ENCODE measurements around the gene PNMA6F. TPM values are rescaled to one million over a fixed set of nuclear protein-coding genes. Genes with fewer than 3 reads are reported as not detected.

Gene PNMA6F
- total and polyA plus RNA-seq, 8 donors, result 0.12 TPM; not detected in 7

- WGBS, 2 donors, result 79 to 92% methylated on average over 3 of the region's 3 CpGs
- FAIRE-seq (no peak), DNase-seq (no peak), ATAC-seq (no peak)
- TF ChIP-seq CTCF (IDR thresholded peaks at IDR 0.05), result no peak
- peaks cover 0 to 6% (median 0%) of the 10 kb centered on the region in 4 donors for H3K27me3 ChIP-seq
- intact Hi-C loops (cut with DNase I), result no loop called here
- H3K9me3 ChIP-seq, result no peaks in the 10 kb centered on the region
- no peak overlapping the region for H3K4me3 ChIP-seq
- H3K36me3 ChIP-seq, result no peaks in the 10 kb centered on the region
- no peaks in the 10 kb centered on the region for H3K4me1 ChIP-seq
- H3K27ac ChIP-seq, result no peak overlapping the region
Measured at GRCh38 chrX:153366119-153366518, 44.6 kb upstream of the PNMA6F start.

GRCh38 chrX:153365670-153366069 lies 44.1 kb upstream of the PNMA6F start:
- WGBS, 2 donors, result 73 to 89% methylated on average over 4 of the region's 4 CpGs
- DNase-seq (no peak), FAIRE-seq (no peak), ATAC-seq (no peak)
- Histone ChIP-seq H3K4me3 (no peak overlapping the region), H3K36me3 (no peaks in the 10 kb centered on the region), H3K27me3 (peaks cover 0 to 6% (median 0%) of the 10 kb centered on the region in 4 donors), H3K4me1 (no peaks in the 10 kb centered on the region), H3K9me3 (no peaks in the 10 kb centered on the region), H3K27ac (no peak overlapping the region)
- TF ChIP-seq CTCF (IDR thresholded peaks at IDR 0.05), result no peak
- intact Hi-C loops (cut with DNase I), result no loop called here

GRCh38 chrX:153361781-153362397 lies 40.3 kb upstream of the PNMA6F start:
- no peak overlapping the region for H3K27ac ChIP-seq
- intact Hi-C loops (cut with DNase I), result no loop called here
- FAIRE-seq, result no peak

GRCh38 chrX:153357877-153358276 lies 36.3 kb upstream of the PNMA6F start:
- DNase-seq (no peak), ATAC-seq (no peak), FAIRE-seq (no peak)
- Histone ChIP-seq H3K4me1 (no peaks in the 10 kb centered on the region), H3K4me3 (no peak overlapping the region), H3K9me3 (no peaks in the 10 kb centered on the region), H3K27ac (no peak overlapping the region), H3K27me3 (no peaks in the 10 kb centered on the region), H3K36me3 (no peaks in the 10 kb centered on the region)
- WGBS, 2 donors, result 80 to 96% methylated on average over 1 of the region's 1 CpG
- TF ChIP-seq CTCF (IDR thresholded peaks at IDR 0.05), result no peak
- intact Hi-C loops (cut with DNase I), result no loop called here

More at GRCh38 chrX:153361781-153362397, 40.3 kb upstream of the PNMA6F start:
- ATAC-seq (peak in 1 of 4 donors; percentile 68), DNase-seq (no peak)
- TF ChIP-seq CTCF (IDR thresholded peaks at IDR 0.05), result no peak
- H3K9me3 ChIP-seq, result no peaks in the 10 kb centered on the region
- no peaks in the 10 kb centered on the region for H3K4me1 ChIP-seq
- no peaks in the 10 kb centered on the region for H3K36me3 ChIP-seq
- H3K27me3 ChIP-seq, result peaks cover 0 to 6% (median 0%) of the 10 kb centered on the region in 4 donors
- WGBS, 2 donors, result 35 to 61% methylated on average over 2 of the region's 2 CpGs
- no peak overlapping the region for H3K4me3 ChIP-seq

GRCh38 chrX:153353416-153353815 lies 31.8 kb upstream of the PNMA6F start:
- DNase-seq (no peak), FAIRE-seq (no peak), ATAC-seq (no peak)
- no peak overlapping the region for H3K4me3 ChIP-seq
- no peaks in the 10 kb centered on the region for H3K27me3 ChIP-seq
- no peaks in the 10 kb centered on the region for H3K9me3 ChIP-seq
- WGBS, 2 donors, result 62 to 77% methylated on average over 11 to 12 of the region's 12 CpGs
- no peak overlapping the region for H3K27ac ChIP-seq
- no peaks in the 10 kb centered on the region for H3K4me1 ChIP-seq
- TF ChIP-seq CTCF (IDR thresholded peaks at IDR 0.05), result no peak
- H3K36me3 ChIP-seq, result no peaks in the 10 kb centered on the region
- intact Hi-C loops (cut with DNase I), result no loop called here

All from pancreas (tissue), 10 donors.